HEK293 (cell line): ENCODE measurements around the gene KCNE4.

Experiments
- CTCF ChIA-PET: fragments of 350-600 bp; formaldehyde crosslinking; extraction: SDS; loops from one replicate; lab custom pipeline; 2021; ENCODE audit warnings: antibody characterized with exemption; lab: Yijun Ruan, JAX
- POLR2A ChIA-PET: fragments of 300-600 bp; formaldehyde crosslinking; extraction: SDS; loops from one replicate; lab custom pipeline; 2020; ENCODE audit warnings: antibody characterized with exemption, inconsistent platforms; lab: Yijun Ruan, JAX
- H3K27ac ChIP-seq: fragments of 200-500 bp; sonication (Bioruptor generic); 2 replicates; pipeline ENCODE4 v1.5.1; 2014; ENCODE audit warnings: low read depth, low read length, control low read depth, inconsistent platforms; ENCODE audit errors: extremely low read depth
- H3K36me3 ChIP-seq, 2 experiments: fragments of 200-500 bp in 1 of 2; sonication (Bioruptor generic) in 1 of 2; 1 replicate in 1 of 2; 2 replicates in 1 of 2; pipeline ENCODE4 v1.5.1; 2014 to 2017; ENCODE audit warnings: inconsistent platforms in 2 of 2, low read length in 2 of 2; ENCODE audit not compliant: control insufficient read depth in 2 of 2, insufficient read depth in 1 of 2
- H3K4me1 ChIP-seq: fragments of 200-500 bp; sonication (Bioruptor generic); 2 replicates; pipeline ENCODE4 v1.5.1; 2014; ENCODE audit warnings: mild to moderate bottlenecking, low read length, inconsistent platforms; ENCODE audit not compliant: control insufficient read depth, insufficient read depth
- H3K4me3 ChIP-seq: 2 replicates; pipeline ENCODE4 v1.5.1; 2011; ENCODE audit warnings: low read depth, mild to moderate bottlenecking, control low read depth, low read length, moderate library complexity
- H3K9me3 ChIP-seq: fragments of 200-500 bp; sonication (Bioruptor generic); 2 replicates; pipeline ENCODE4 v1.5.1; 2014; ENCODE audit warnings: low read depth, low read length, inconsistent platforms; ENCODE audit not compliant: control insufficient read depth, insufficient read depth
- MYNN ChIP-seq: fragments of 450-650 bp; formaldehyde crosslinking; IDR thresholded peaks from 2 replicates; pipeline ENCODE4 v1.5.1; 2016; ENCODE audit warnings: missing biosample characterization, missing genetic modification characterization, borderline replicate concordance
- SALL2 ChIP-seq: fragments of 450-650 bp; formaldehyde crosslinking; IDR thresholded peaks from 2 replicates; pipeline ENCODE4 v1.5.0; 2017; ENCODE audit warnings: missing biosample characterization, mild to moderate bottlenecking, missing genetic modification characterization, borderline replicate concordance
- ZNF10 ChIP-seq: fragments of 450-650 bp; formaldehyde crosslinking; IDR thresholded peaks from 2 replicates; pipeline ENCODE4 v1.5.1; 2017; ENCODE audit warnings: missing biosample characterization, missing genetic modification characterization
- ZNF114 ChIP-seq: fragments of 450-650 bp; formaldehyde crosslinking; IDR thresholded peaks from 2 replicates; pipeline ENCODE4 v1.5.0; 2017; ENCODE audit warnings: missing biosample characterization, missing genetic modification characterization
- ZNF157 ChIP-seq: fragments of 450-650 bp; formaldehyde crosslinking; IDR thresholded peaks from 2 replicates; pipeline ENCODE4 v1.5.1; 2016; ENCODE audit warnings: missing biosample characterization, missing genetic modification characterization
- ZNF202 ChIP-seq: fragments of 450-650 bp; formaldehyde crosslinking; IDR thresholded peaks from 2 replicates; pipeline ENCODE4 v1.5.1; 2016; ENCODE audit warnings: missing biosample characterization, missing genetic modification characterization, borderline replicate concordance
- ZNF311 ChIP-seq: fragments of 450-650 bp; formaldehyde crosslinking; IDR thresholded peaks from 2 replicates; pipeline ENCODE4 v1.5.1; 2017; ENCODE audit warnings: missing biosample characterization, missing genetic modification characterization, borderline replicate concordance
- ZNF350 ChIP-seq: fragments of 450-650 bp; formaldehyde crosslinking; IDR thresholded peaks from 2 replicates; pipeline ENCODE4 v1.5.0; 2017; ENCODE audit warnings: missing biosample characterization, mild to moderate bottlenecking, missing genetic modification characterization
- ZNF426 ChIP-seq: fragments of 450-650 bp; formaldehyde crosslinking; IDR thresholded peaks from 2 replicates; pipeline ENCODE4 v1.5.1; 2017; ENCODE audit warnings: missing biosample characterization, missing genetic modification characterization, mild to moderate bottlenecking, inconsistent platforms, moderate library complexity
- ZNF48 ChIP-seq: fragments of 450-650 bp; formaldehyde crosslinking; IDR thresholded peaks from 2 replicates; pipeline ENCODE4 v1.5.1; 2016; ENCODE audit warnings: missing biosample characterization, missing genetic modification characterization
- ZNF521 ChIP-seq: fragments of 450-650 bp; formaldehyde crosslinking; IDR thresholded peaks from 2 replicates; pipeline ENCODE4 v1.5.1; 2017; ENCODE audit warnings: missing biosample characterization, mild to moderate bottlenecking, missing genetic modification characterization
- ZNF529 ChIP-seq: fragments of 450-650 bp; formaldehyde crosslinking; IDR thresholded peaks from 2 replicates; pipeline ENCODE4 v1.5.1; 2017; ENCODE audit warnings: missing genetic modification characterization, missing biosample characterization; ENCODE audit not compliant: insufficient replicate concordance
- ZNF629 ChIP-seq: fragments of 450-650 bp; formaldehyde crosslinking; IDR thresholded peaks from 2 replicates; pipeline ENCODE4 v1.5.1; 2017; ENCODE audit warnings: missing biosample characterization, missing genetic modification characterization
- TF ChIP-seq, protein P1 (sequence below): fragments of 450-650 bp; formaldehyde crosslinking; IDR thresholded peaks from 2 replicates; pipeline ENCODE4 v1.5.1; 2017; ENCODE audit warnings: missing biosample characterization, mild to moderate bottlenecking, missing genetic modification characterization, moderate library complexity
- TF ChIP-seq, protein P2 (sequence below): fragments of 450-650 bp; formaldehyde crosslinking; IDR thresholded peaks from 2 replicates; pipeline ENCODE4 v1.5.1; 2016; ENCODE audit warnings: missing biosample characterization, missing genetic modification characterization, borderline replicate concordance
- TF ChIP-seq, protein P3 (sequence below): fragments of 450-650 bp; formaldehyde crosslinking; IDR thresholded peaks from 2 replicates; pipeline ENCODE4 v1.5.1; 2016; ENCODE audit warnings: missing biosample characterization, missing genetic modification characterization
- TF ChIP-seq, protein P4 (sequence below): fragments of 450-650 bp; formaldehyde crosslinking; IDR thresholded peaks from 2 replicates; pipeline ENCODE4 v1.5.1; 2016; ENCODE audit warnings: missing biosample characterization, missing genetic modification characterization

Gene KCNE4

DNA sequence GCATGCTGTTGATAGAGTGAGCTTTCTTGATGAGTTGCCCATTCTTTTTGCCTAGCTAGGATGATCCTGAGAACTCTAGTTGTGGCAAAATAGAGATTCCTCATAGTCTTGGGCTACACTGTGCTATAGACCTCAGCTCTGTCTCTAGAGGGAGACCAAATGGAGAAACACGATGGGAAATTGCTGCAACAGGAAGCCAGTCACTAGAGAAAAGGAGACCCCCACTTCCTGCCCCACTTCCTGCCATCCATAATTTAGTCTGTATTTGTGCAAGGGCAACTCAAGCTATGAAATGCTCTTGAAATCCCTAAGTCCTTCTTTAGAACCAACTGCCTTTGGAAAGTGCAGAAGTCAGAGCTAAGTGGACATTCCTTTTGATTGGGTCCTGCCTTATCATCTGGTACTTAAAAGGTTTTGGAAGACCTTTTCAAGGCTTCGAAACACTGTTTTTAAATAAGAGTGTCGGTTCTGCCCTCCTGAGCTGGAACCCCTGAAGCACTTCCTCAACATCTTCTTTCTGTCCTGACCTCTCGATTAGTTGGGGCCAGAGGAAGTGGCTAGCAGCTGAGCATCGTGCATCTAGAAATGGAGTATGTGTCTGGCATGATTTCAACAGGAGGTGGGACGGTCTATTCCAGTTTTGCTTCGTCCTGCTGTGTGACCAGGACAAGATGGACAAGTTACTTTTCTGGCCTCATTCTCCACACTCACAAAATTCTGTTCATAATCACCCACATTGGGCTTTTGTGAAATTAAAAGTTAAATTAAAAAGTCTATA is 8.6 kb upstream of the KCNE4 start:
- no peak for TF ChIP-seq ZNF157 (tag by site-specific recombination)
- TF ChIP-seq, protein P1, sequence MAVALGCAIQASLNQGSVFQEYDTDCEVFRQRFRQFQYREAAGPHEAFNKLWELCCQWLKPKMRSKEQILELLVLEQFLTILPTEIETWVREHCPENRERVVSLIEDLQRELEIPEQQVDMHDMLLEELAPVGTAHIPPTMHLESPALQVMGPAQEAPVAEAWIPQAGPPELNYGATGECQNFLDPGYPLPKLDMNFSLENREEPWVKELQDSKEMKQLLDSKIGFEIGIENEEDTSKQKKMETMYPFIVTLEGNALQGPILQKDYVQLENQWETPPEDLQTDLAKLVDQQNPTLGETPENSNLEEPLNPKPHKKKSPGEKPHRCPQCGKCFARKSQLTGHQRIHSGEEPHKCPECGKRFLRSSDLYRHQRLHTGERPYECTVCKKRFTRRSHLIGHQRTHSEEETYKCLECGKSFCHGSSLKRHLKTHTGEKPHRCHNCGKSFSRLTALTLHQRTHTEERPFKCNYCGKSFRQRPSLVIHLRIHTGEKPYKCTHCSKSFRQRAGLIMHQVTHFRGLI (tag by site-specific recombination) = no peak
- TF ChIP-seq, all 188 proteins: peak for 0
- Histone ChIP-seq H3K27ac (no peak overlapping the region), H3K36me3 (no peaks in the 10 kb centered on the region), H3K9me3 (no peaks in the 10 kb centered on the region), H3K4me3 (no peak overlapping the region), H3K4me1 (peaks cover 14% of the 10 kb centered on the region)
- POLR2A ChIA-PET = no interaction called here
- CTCF ChIA-PET = no interaction called here

DNA sequence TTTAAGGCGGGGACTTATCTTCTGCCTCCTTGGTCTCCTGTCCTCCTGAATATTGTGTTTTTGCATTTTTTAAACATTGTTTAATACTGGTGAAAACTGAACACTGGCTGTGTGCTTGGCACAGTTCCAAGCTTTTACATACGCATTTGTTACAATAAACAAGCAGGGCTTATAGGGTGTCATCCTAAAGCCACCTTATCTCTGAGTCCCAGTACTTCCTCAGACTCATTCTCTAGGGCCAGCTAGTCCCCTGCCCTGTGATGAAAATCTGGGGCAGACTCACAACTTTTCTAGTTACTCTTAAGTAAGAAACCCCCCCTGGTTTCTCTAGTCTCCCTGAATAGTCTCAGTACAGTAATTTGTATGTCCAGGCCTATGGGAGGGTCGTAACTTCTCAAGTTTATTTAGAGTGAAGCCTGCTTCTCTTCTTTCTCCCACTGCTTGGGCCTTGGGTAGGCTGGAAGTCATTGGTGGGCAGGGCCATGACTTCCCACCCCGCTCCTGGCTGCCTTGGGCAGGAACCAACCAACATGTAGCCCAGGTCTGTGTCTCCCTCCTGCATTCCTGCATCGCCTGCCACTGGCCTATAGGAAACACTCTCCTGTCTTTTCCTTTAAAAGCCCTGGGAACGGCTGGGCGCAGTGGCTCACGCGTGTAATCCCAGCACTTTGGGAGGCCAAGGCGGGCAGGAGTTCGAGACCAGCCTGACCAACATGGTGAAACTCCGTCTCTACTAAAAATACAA is 7.7 kb upstream of the KCNE4 start:
- Histone ChIP-seq H3K4me1 (peaks cover 14% of the 10 kb centered on the region), H3K9me3 (no peaks in the 10 kb centered on the region), H3K36me3 (no peaks in the 10 kb centered on the region), H3K4me3 (no peak overlapping the region), H3K27ac (no peak overlapping the region)
- TF ChIP-seq ZNF311 (no peak), ZNF350 (tag by site-specific recombination) (no peak), ZNF426 (tag by site-specific recombination) (no peak), SALL2 (tag by site-specific recombination) (no peak), ZNF48 (tag by site-specific recombination) (no peak), ZNF10 (tag by site-specific recombination) (no peak), ZNF114 (tag by site-specific recombination) (no peak), ZNF529 (tag by site-specific recombination) (no peak), MYNN (tag by site-specific recombination) (no peak), ZNF629 (tag by site-specific recombination) (no peak), ZNF202 (tag by site-specific recombination) (no peak), ZNF521 (tag by site-specific recombination) (no peak)
- TF ChIP-seq, protein P2, sequence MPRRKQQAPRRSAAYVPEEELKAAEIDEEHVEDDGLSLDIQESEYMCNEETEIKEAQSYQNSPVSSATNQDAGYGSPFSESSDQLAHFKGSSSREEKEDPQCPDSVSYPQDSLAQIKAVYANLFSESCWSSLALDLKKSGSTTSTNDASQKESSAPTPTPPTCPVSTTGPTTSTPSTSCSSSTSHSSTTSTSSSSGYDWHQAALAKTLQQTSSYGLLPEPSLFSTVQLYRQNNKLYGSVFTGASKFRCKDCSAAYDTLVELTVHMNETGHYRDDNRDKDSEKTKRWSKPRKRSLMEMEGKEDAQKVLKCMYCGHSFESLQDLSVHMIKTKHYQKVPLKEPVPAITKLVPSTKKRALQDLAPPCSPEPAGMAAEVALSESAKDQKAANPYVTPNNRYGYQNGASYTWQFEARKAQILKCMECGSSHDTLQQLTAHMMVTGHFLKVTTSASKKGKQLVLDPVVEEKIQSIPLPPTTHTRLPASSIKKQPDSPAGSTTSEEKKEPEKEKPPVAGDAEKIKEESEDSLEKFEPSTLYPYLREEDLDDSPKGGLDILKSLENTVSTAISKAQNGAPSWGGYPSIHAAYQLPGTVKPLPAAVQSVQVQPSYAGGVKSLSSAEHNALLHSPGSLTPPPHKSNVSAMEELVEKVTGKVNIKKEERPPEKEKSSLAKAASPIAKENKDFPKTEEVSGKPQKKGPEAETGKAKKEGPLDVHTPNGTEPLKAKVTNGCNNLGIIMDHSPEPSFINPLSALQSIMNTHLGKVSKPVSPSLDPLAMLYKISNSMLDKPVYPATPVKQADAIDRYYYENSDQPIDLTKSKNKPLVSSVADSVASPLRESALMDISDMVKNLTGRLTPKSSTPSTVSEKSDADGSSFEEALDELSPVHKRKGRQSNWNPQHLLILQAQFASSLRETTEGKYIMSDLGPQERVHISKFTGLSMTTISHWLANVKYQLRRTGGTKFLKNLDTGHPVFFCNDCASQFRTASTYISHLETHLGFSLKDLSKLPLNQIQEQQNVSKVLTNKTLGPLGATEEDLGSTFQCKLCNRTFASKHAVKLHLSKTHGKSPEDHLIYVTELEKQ = no peak
- TF ChIP-seq, protein P3, sequence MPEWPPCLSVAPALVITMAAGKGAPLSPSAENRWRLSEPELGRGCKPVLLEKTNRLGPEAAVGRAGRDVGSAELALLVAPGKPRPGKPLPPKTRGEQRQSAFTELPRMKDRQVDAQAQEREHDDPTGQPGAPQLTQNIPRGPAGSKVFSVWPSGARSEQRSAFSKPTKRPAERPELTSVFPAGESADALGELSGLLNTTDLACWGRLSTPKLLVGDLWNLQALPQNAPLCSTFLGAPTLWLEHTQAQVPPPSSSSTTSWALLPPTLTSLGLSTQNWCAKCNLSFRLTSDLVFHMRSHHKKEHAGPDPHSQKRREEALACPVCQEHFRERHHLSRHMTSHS (tag by site-specific recombination) = no peak
- TF ChIP-seq, protein P4, sequence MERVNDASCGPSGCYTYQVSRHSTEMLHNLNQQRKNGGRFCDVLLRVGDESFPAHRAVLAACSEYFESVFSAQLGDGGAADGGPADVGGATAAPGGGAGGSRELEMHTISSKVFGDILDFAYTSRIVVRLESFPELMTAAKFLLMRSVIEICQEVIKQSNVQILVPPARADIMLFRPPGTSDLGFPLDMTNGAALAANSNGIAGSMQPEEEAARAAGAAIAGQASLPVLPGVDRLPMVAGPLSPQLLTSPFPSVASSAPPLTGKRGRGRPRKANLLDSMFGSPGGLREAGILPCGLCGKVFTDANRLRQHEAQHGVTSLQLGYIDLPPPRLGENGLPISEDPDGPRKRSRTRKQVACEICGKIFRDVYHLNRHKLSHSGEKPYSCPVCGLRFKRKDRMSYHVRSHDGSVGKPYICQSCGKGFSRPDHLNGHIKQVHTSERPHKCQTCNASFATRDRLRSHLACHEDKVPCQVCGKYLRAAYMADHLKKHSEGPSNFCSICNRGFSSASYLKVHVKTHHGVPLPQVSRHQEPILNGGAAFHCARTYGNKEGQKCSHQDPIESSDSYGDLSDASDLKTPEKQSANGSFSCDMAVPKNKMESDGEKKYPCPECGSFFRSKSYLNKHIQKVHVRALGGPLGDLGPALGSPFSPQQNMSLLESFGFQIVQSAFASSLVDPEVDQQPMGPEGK (tag by site-specific recombination) = no peak
- ChIA-PET POLR2A (no interaction called here), CTCF (no interaction called here)
